Naive thymus-derived CD8-positive, alpha-beta T cell (primary cell): ENCODE measurements around the gene GLIS2. TPM values are rescaled to one million over a fixed set of nuclear protein-coding genes. Genes with fewer than 3 reads are reported as not detected.
"Not testable (repeated sequence)": the region's sequence is repeated elsewhere in the genome, so short reads cannot be mapped to it uniquely, and the experiment has no call there.

ENCODE experiments used
- ATAC-seq, 2 donors: fragments of 150-1000 bp; cut with Tn5 transposase in 1 of 2; sonication (Bioruptor Pico), chemical (Tn5 transposase) in 1 of 2; 1 replicate in 1 of 2; 2 replicates in 1 of 2; pipeline ENCODE4 v1.10.0; 2021; ENCODE audit warnings: mild to moderate bottlenecking in 2 of 2, moderate library complexity in 2 of 2
- POLR2A ChIA-PET: fragments of 350-600 bp; sonication (Branson Sonifier 250); formaldehyde crosslinking; loops from one replicate; lab custom pipeline; 2021; ENCODE audit warnings: antibody characterized with exemption; lab: Charles Lee
- DNase-seq, 10 donors: peaks; one replicate each; pipeline versions ENCODE4 v3.0.0 to v3.0.0-alpha.2; 2020 to 2022
- H3K27ac Mint-ChIP-seq, 10 donors: one replicate each; pipeline ENCODE4 v1.8.0; 2020 to 2022; ENCODE audit warnings: mild to moderate bottlenecking in 10 of 10, mixed read lengths in 10 of 10, moderate library complexity in 4 of 10, inconsistent platforms in 1 of 10
- H3K27me3 Mint-ChIP-seq, 5 donors: one replicate each; pipeline ENCODE4 v1.8.0; 2021 to 2022; ENCODE audit warnings: mixed read lengths in 5 of 5
- H3K36me3 Mint-ChIP-seq, 3 donors: one replicate each; pipeline ENCODE4 v1.8.0; 2020 to 2022; ENCODE audit warnings: mixed read lengths in 3 of 3, mild to moderate bottlenecking in 2 of 3, inconsistent platforms in 1 of 3
- H3K4me1 Mint-ChIP-seq, 4 donors: one replicate each; pipeline ENCODE4 v1.8.0; 2021 to 2022; ENCODE audit warnings: mixed read lengths in 4 of 4
- H3K4me3 Mint-ChIP-seq, 10 donors: one replicate each; pipeline ENCODE4 v1.8.0; 2020 to 2022; ENCODE audit warnings: mild to moderate bottlenecking in 10 of 10, mixed read lengths in 10 of 10, moderate library complexity in 6 of 10, inconsistent platforms in 1 of 10
- H3K9me3 Mint-ChIP-seq, 9 donors: one replicate each; pipeline ENCODE4 v1.8.0; 2020 to 2022; ENCODE audit warnings: mixed read lengths in 9 of 9, mild to moderate bottlenecking in 3 of 9, inconsistent platforms in 1 of 9, moderate library complexity in 1 of 9
- polyA plus RNA-seq, 3 donors: library from polyadenylated mRNA; unstranded; fragments of 300-500 nt; fragmentation: Illumina TruSeq; gene quantifications; one replicate each; pipeline ENCODE4 v1.2.3, GENCODE V29; 2021
- total RNA-seq, 8 experiments: library from RNA in 2 of 8; stranded (reverse) in 2 of 8; gene quantifications; one replicate each; pipeline ENCODE4 v1.2.3 and lab custom pipeline; 2021 to 2026

GLIS2 gene
- total and polyA plus RNA-seq, 5 experiments from 2014 or later, result 0.10 TPM; not detected in 4

- no peak for ATAC-seq
- no peak overlapping the region for H3K4me3 Mint-ChIP-seq
- peaks cover 2 to 12% (median 6%) of the 10 kb centered on the region in 4 donors for H3K4me1 Mint-ChIP-seq
- H3K27ac Mint-ChIP-seq, result no peak overlapping the region
- H3K36me3 Mint-ChIP-seq, result no peaks in the 10 kb centered on the region
- POLR2A ChIA-PET, result interaction anchor here (0.5 to 1.0 kb wide), 3 partner anchors 43 to 79 kb away, joined by 3 to 10 read pairs (median 3); no protein-coding TSS in a partner anchor
- H3K27me3 Mint-ChIP-seq, result no peaks in the 10 kb centered on the region
- no peaks in the 10 kb centered on the region for H3K9me3 Mint-ChIP-seq
- no peak for DNase-seq
Measured at GRCh38 chr16:4332623-4333307, 16.9 kb downstream of the GLIS2 start.

- Mint-ChIP-seq H3K4me1 (peaks cover 2 to 9% (median 3%) of the 10 kb centered on the region in 4 donors), H3K27me3 (no peaks in the 10 kb centered on the region), H3K27ac (peak overlapping the region in 1 of 10 donors; percentile 56), H3K4me3 (no peak overlapping the region), H3K36me3 (no peaks in the 10 kb centered on the region), H3K9me3 (no peaks in the 10 kb centered on the region)
- DNase-seq (no peak), ATAC-seq (no peak)
- POLR2A ChIA-PET, result interaction anchor here (1.0 kb wide), 1 partner anchor 80 kb away, joined by 3 read pairs; no protein-coding TSS in a partner anchor
Measured at GRCh38 chr16:4333308-4333638, 17.4 kb downstream of the GLIS2 start.

- POLR2A ChIA-PET, result interaction anchor here (1.0 to 1.1 kb wide), 2 partner anchors 13 to 80 kb away, joined by 3 read pairs; no protein-coding TSS in a partner anchor
- H3K4me1 Mint-ChIP-seq, H3K4me3 Mint-ChIP-seq, H3K9me3 Mint-ChIP-seq, DNase-seq, ATAC-seq, H3K27me3 Mint-ChIP-seq, H3K36me3 Mint-ChIP-seq: not testable (repeated sequence)
- peak overlapping the region in 1 of 10 donors; percentile 15 for H3K27ac Mint-ChIP-seq
Measured at GRCh38 chr16:4333714-4334113, 17.8 kb downstream of the GLIS2 start.

- Mint-ChIP-seq H3K9me3 (no peaks in the 10 kb centered on the region), H3K27ac (no peak overlapping the region), H3K4me3 (no peak overlapping the region), H3K27me3 (no peaks in the 10 kb centered on the region), H3K36me3 (no peaks in the 10 kb centered on the region), H3K4me1 (peaks cover 0 to 2% (median 0%) of the 10 kb centered on the region in 4 donors)
- POLR2A ChIA-PET, result interaction anchor here (1.1 kb wide), 1 partner anchor 14 kb away, joined by 3 read pairs; no protein-coding TSS in a partner anchor
- no peak for ATAC-seq
- DNase-seq, result no peak
Measured at GRCh38 chr16:4334724-4335495, 19.0 kb downstream of the GLIS2 start.

GRCh38 chr16:4336701-4337539, 21.1 kb downstream of the GLIS2 start:
- no peak overlapping the region for H3K4me3 Mint-ChIP-seq
- H3K4me1 Mint-ChIP-seq, result peaks cover 0 to 2% (median 0%) of the 10 kb centered on the region in 4 donors
- no peaks in the 10 kb centered on the region for H3K9me3 Mint-ChIP-seq
- no peaks in the 10 kb centered on the region for H3K27me3 Mint-ChIP-seq
- ATAC-seq (no peak), DNase-seq (no peak)
- H3K27ac Mint-ChIP-seq, result no peak overlapping the region
- peaks cover 0 to 4% (median 0%) of the 10 kb centered on the region in 3 donors for H3K36me3 Mint-ChIP-seq
- POLR2A ChIA-PET, result interaction anchor here (1.7 kb wide), 1 partner anchor 11 kb away, joined by 4 read pairs; no protein-coding TSS in a partner anchor

GRCh38 chr16:4337540-4338088, 21.7 kb downstream of the GLIS2 start:
- H3K4me3 Mint-ChIP-seq, result no peak overlapping the region
- no peaks in the 10 kb centered on the region for H3K27me3 Mint-ChIP-seq
- peaks cover 0 to 3% (median 0%) of the 10 kb centered on the region in 4 donors for H3K4me1 Mint-ChIP-seq
- peaks cover 0 to 4% (median 0%) of the 10 kb centered on the region in 3 donors for H3K36me3 Mint-ChIP-seq
- DNase-seq (no peak), ATAC-seq (no peak)
- H3K9me3 Mint-ChIP-seq, result no peaks in the 10 kb centered on the region
- POLR2A ChIA-PET, result interaction anchor here (1.7 kb wide), 1 partner anchor 11 kb away, joined by 4 read pairs; no protein-coding TSS in a partner anchor
- no peak overlapping the region for H3K27ac Mint-ChIP-seq

- ATAC-seq (no peak), DNase-seq (no peak)
- H3K27me3 Mint-ChIP-seq, result no peaks in the 10 kb centered on the region
- H3K4me1 Mint-ChIP-seq, result peaks cover 0 to 3% (median 0%) of the 10 kb centered on the region in 4 donors
- no peaks in the 10 kb centered on the region for H3K9me3 Mint-ChIP-seq
- POLR2A ChIA-PET, result interaction anchor here (0.6 to 1.7 kb wide), 3 partner anchors 10 to 12 kb away, joined by 3 to 4 read pairs (median 4); no protein-coding TSS in a partner anchor
- no peak overlapping the region for H3K27ac Mint-ChIP-seq
- no peak overlapping the region for H3K4me3 Mint-ChIP-seq
- H3K36me3 Mint-ChIP-seq, result peaks cover 0 to 4% (median 0%) of the 10 kb centered on the region in 3 donors
Measured at GRCh38 chr16:4338125-4338582, 22.3 kb downstream of the GLIS2 start.

- no peak for ATAC-seq
- no peak overlapping the region for H3K4me3 Mint-ChIP-seq
Measured at GRCh38 chr16:4338712-4339299, 22.9 kb downstream of the GLIS2 start.

GRCh38 chr16:4339455-4339854, 23.6 kb downstream of the GLIS2 start:
- no peaks in the 10 kb centered on the region for H3K27me3 Mint-ChIP-seq
- no peak for DNase-seq
- H3K4me1 Mint-ChIP-seq, result peaks cover 0 to 8% (median 4%) of the 10 kb centered on the region in 4 donors
- H3K4me3 Mint-ChIP-seq, result no peak overlapping the region
- H3K36me3 Mint-ChIP-seq, result peaks cover 0 to 4% (median 0%) of the 10 kb centered on the region in 3 donors
- POLR2A ChIA-PET, result interaction anchor here (0.6 kb wide), 1 partner anchor 228 kb away, joined by 3 read pairs; no protein-coding TSS in a partner anchor
- peak overlapping the region in 1 of 10 donors; percentile 34 for H3K27ac Mint-ChIP-seq
- ATAC-seq, result no peak
- no peaks in the 10 kb centered on the region for H3K9me3 Mint-ChIP-seq

More at GRCh38 chr16:4338712-4339299, 22.9 kb downstream of the GLIS2 start:
- Mint-ChIP-seq H3K36me3 (peaks cover 0 to 4% (median 0%) of the 10 kb centered on the region in 3 donors), H3K9me3 (no peaks in the 10 kb centered on the region), H3K27ac (peak overlapping the region in 1 of 10 donors; percentile 34), H3K4me1 (peaks cover 0 to 5% (median 3%) of the 10 kb centered on the region in 4 donors), H3K27me3 (no peaks in the 10 kb centered on the region)
- DNase-seq, result no peak
- POLR2A ChIA-PET, result interaction anchor here (0.6 to 1.7 kb wide), 4 partner anchors 9 to 227 kb away, joined by 3 to 4 read pairs (median 4); no protein-coding TSS in a partner anchor

- H3K4me3 Mint-ChIP-seq, result no peak overlapping the region
- peaks cover 0 to 4% (median 0%) of the 10 kb centered on the region in 3 donors for H3K36me3 Mint-ChIP-seq
- ATAC-seq (no peak), DNase-seq (no peak)
- POLR2A ChIA-PET, result no interaction called here
- H3K27ac Mint-ChIP-seq, result peak overlapping the region in 2 of 10 donors; percentile 34 to 43
- no peaks in the 10 kb centered on the region for H3K27me3 Mint-ChIP-seq
- H3K4me1 Mint-ChIP-seq, result peaks cover 4 to 10% (median 6%) of the 10 kb centered on the region in 4 donors
- H3K9me3 Mint-ChIP-seq, result no peaks in the 10 kb centered on the region
Measured at GRCh38 chr16:4339909-4340308, 24.0 kb downstream of the GLIS2 start.

- ATAC-seq (no peak), DNase-seq (no peak)
- Mint-ChIP-seq H3K9me3 (no peaks in the 10 kb centered on the region), H3K4me1 (peaks cover 6 to 15% (median 7%) of the 10 kb centered on the region in 4 donors), H3K27me3 (no peaks in the 10 kb centered on the region), H3K4me3 (no peak overlapping the region), H3K27ac (peak overlapping the region in 1 of 10 donors; percentile 34), H3K36me3 (peaks cover 0 to 4% (median 0%) of the 10 kb centered on the region in 3 donors)
- POLR2A ChIA-PET, result interaction anchor here (1.2 kb wide), 1 partner anchor 9 kb away, joined by 3 read pairs; no protein-coding TSS in a partner anchor
Measured at GRCh38 chr16:4340443-4340842, 24.6 kb downstream of the GLIS2 start.
